OCI-LY7 (cell line): ENCODE results near the gene CD2BP2. TPM values are rescaled to one million over a fixed set of nuclear protein-coding genes. Genes with fewer than 3 reads are reported as not detected.

ENCODE experiments used
- BruUV-seq: library from RNA; stranded (reverse); fragments of 400-500 nt; replicated peaks from 2 replicates; lab custom pipeline; 2021; lab: Mats Ljungman, UMichigan
- CTCF ChIA-PET: fragments of 300-600 bp; sonication (Branson Sonifier 250); formaldehyde crosslinking; loops from one replicate; lab custom pipeline; 2022; ENCODE audit warnings: antibody characterized with exemption; ENCODE audit not compliant: unreplicated experiment; lab: Charles Lee
- POLR2A ChIA-PET: fragments of 300-600 bp; sonication (Branson Sonifier 250); formaldehyde crosslinking; loops from one replicate; lab custom pipeline; 2022; ENCODE audit warnings: antibody characterized with exemption; lab: Charles Lee
- DNase-seq: peaks from one replicate; pipeline ENCODE4 v3.0.0-alpha.2; 2015; ENCODE audit warnings: low spot score
- H2AFZ ChIP-seq: fragments of 200-600 bp; sonication (generic), shearing (Covaris generic); 2 replicates; pipeline ENCODE4 v1.6.1; 2014; ENCODE audit warnings: mild to moderate bottlenecking, antibody characterized with exemption, low read length, moderate library complexity
- H3K27ac ChIP-seq: fragments of 200-600 bp; sonication (generic); 2 replicates; pipeline ENCODE4 v1.5.1; 2014; ENCODE audit warnings: mixed run types, low read depth, mild to moderate bottlenecking, moderate library complexity, low read length, inconsistent platforms; ENCODE audit not compliant: poor library complexity, severe bottlenecking
- H3K36me3 ChIP-seq: fragments of 200-600 bp; sonication (generic); 2 replicates; pipeline ENCODE4 v1.6.1; 2014; ENCODE audit warnings: mild to moderate bottlenecking, antibody characterized with exemption, low read length, moderate library complexity, mixed read lengths; ENCODE audit not compliant: insufficient read depth
- H3K4me1 ChIP-seq: fragments of 200-600 bp; sonication (generic); 2 replicates; pipeline ENCODE4 v1.5.1; 2014; ENCODE audit warnings: mild to moderate bottlenecking, low read length; ENCODE audit not compliant: insufficient read depth, poor library complexity, severe bottlenecking
- H3K4me2 ChIP-seq: fragments of 200-600 bp; sonication (generic); 2 replicates; pipeline ENCODE4 v1.6.1; 2014; ENCODE audit warnings: mild to moderate bottlenecking, low read length
- H3K4me3 ChIP-seq: fragments of 200-600 bp; sonication (generic); 2 replicates; pipeline ENCODE4 v1.5.1; 2014; ENCODE audit warnings: mild to moderate bottlenecking, low read depth, low read length; ENCODE audit not compliant: poor library complexity, severe bottlenecking
- H3K79me2 ChIP-seq: fragments of 200-600 bp; sonication (generic); 2 replicates; pipeline ENCODE4 v1.6.1; 2016; ENCODE audit warnings: low read depth, mild to moderate bottlenecking, low read length, moderate library complexity, mixed read lengths; ENCODE audit not compliant: insufficient read depth
- H3K9me2 ChIP-seq: fragments of 200-600 bp; sonication (generic); 2 replicates; pipeline ENCODE4 v1.6.1; 2016; ENCODE audit warnings: mild to moderate bottlenecking, low read length, mixed read lengths; ENCODE audit not compliant: insufficient read depth
- H3K9me3 ChIP-seq: fragments of 200-600 bp; sonication (generic); 2 replicates; pipeline ENCODE4 v1.6.1; 2014; ENCODE audit warnings: mild to moderate bottlenecking, mixed run types, low read length, mixed read lengths
- H4K20me1 ChIP-seq: fragments of 200-600 bp; sonication (generic); 2 replicates; pipeline ENCODE4 v1.6.1; 2014; ENCODE audit warnings: mild to moderate bottlenecking, antibody characterized with exemption, low read length, moderate library complexity, mixed read lengths; ENCODE audit not compliant: insufficient read depth
- CTCF ChIP-seq: fragments of 200-600 bp; sonication (generic); conservative IDR thresholded peaks from 2 replicates; pipeline ENCODE4 v1.5.1; 2014; ENCODE audit warnings: mild to moderate bottlenecking, antibody characterized with exemption, low read length, moderate library complexity, mixed read lengths
- EZH2phosphoT487 ChIP-seq: fragments of 200-600 bp; sonication (generic); IDR thresholded peaks from 2 replicates; pipeline ENCODE4 v1.6.1; 2018; ENCODE audit warnings: low read depth, borderline replicate concordance, mild to moderate bottlenecking, mixed run types, antibody characterized with exemption, low read length, moderate library complexity, mixed read lengths
- intact Hi-C: fragments of 100-400 bp; cut with micrococcal nuclease; formaldehyde crosslinking; loops from one replicate; pipeline ENCODE4 v1.10.0; 2022; ENCODE audit not compliant: unreplicated experiment
- total RNA-seq, 2 experiments: library from RNA; depleted of rRNA in 1 of 2; stranded (reverse); fragments of >200 nt in 1 of 2; shearing (Covaris generic) in 1 of 2; gene quantifications; 2 replicates each; pipeline ENCODE4 v1.2.3, GENCODE V29; 2014 to 2022

The CD2BP2 gene
- total RNA-seq, 2 experiments from 2014 or later = 69.2 to 111 TPM

DNA sequence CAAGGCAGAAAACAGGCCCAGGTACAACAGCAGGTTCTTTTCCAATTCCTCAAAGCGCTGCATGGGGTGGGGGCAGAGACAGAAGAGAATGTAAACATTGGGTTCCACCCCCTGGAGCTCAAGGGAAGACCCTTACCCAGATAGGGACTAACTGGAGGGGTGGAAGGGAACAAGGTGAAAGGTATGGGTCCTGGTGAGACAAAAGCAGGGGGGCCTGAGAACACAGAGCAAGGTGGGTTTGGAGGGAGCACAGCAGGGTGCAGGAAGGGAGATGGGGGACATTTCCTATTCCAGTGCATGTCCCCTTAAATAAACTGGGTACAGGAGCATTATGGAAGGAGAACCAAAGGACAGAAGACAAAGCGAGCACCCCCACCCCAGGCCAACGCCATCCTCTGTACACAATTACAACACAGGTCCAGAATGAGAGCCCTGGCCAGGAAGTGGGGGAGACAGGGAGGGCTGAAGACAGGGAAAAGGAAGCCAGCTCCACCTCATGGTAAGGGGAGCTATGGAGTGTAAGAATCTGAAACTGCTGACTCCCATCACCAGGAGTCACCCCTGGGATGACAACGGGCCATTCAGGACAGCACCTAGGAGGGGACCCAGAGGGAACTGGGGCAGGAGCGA, 2.1 kb upstream of the CD2BP2 start:
- CTCF ChIA-PET = interaction anchor here (0.6 kb wide), 1 partner anchor 171 kb away, joined by 7 read pairs; no protein-coding TSS in a partner anchor
- TF ChIP-seq CTCF = no peak
- no peak for TF ChIP-seq EZH2phosphoT487
- Histone ChIP-seq H2AFZ (no peak overlapping the region), H3K27ac (peak overlapping the region; percentile 76), H3K4me2 (peak overlapping the region; percentile 99), H3K79me2 (peaks cover 35% of the 10 kb centered on the region), H3K36me3 (peaks cover 79% of the 10 kb centered on the region), H3K9me3 (no peaks in the 10 kb centered on the region), H3K9me2 (no peaks in the 10 kb centered on the region), H4K20me1 (no peaks in the 10 kb centered on the region), H3K4me1 (peaks cover 43% of the 10 kb centered on the region), H3K4me3 (no peak overlapping the region)
- POLR2A ChIA-PET = interaction anchor here (0.5 to 1.8 kb wide), 4 partner anchors 14 to 555 kb away, joined by 4 to 10 read pairs (median 6); partner anchors contain the start of genes SEPTIN1, TBC1D10B and ZNF48
- no TSS peak for BruUV-seq
- DNase-seq = no peak
- intact Hi-C loops = loop anchor here (10.0 kb wide), 1 partner anchor 292 kb away; the partner anchor contains the start of gene ALDOA

GRCh38 chr16:30356401-30357084, 1.4 kb upstream of the CD2BP2 start:
- Histone ChIP-seq H3K9me2 (no peaks in the 10 kb centered on the region), H3K27ac (peak overlapping the region; percentile 76), H3K4me2 (peak overlapping the region; percentile 99), H3K9me3 (no peaks in the 10 kb centered on the region), H3K4me3 (peak overlapping the region; percentile 98), H3K79me2 (peaks cover 40% of the 10 kb centered on the region), H4K20me1 (no peaks in the 10 kb centered on the region), H2AFZ (no peak overlapping the region), H3K4me1 (peaks cover 50% of the 10 kb centered on the region), H3K36me3 (peaks cover 82% of the 10 kb centered on the region)
- peak; percentile 23 for DNase-seq
- no peak for TF ChIP-seq CTCF
- TF ChIP-seq EZH2phosphoT487 = no peak
- no TSS peak for BruUV-seq
- ChIA-PET CTCF (interaction anchor here (0.6 to 1.1 kb wide), 2 partner anchors 14 to 170 kb away, joined by 3 to 7 read pairs; no protein-coding TSS in a partner anchor), POLR2A (interaction anchor here (0.9 to 1.8 kb wide), 3 partner anchors 14 to 39 kb away, joined by 4 to 7 read pairs (median 4); partner anchors contain the start of genes SEPTIN1, TBC1D10B and ZNF48)
- intact Hi-C loops = loop anchor here (10.0 kb wide), 1 partner anchor 292 kb away; the partner anchor contains the start of gene ALDOA
